H1 (cell line): Measurements from ENCODE around the gene CBL. TPM values are rescaled to one million over a fixed set of nuclear protein-coding genes. Genes with fewer than 3 reads are reported as not detected.

Source experiments
- CBX8 ChIP-seq: fragments of 300-800, 300-1000 bp; sonication (generic); IDR thresholded peaks from 2 replicates; pipeline ENCODE4 v1.7.1; 2016; ENCODE audit warnings: low read depth, low read length, borderline replicate concordance
- CHD1 ChIP-seq: IDR thresholded peaks from 2 replicates; pipeline ENCODE4 v1.6.1; 2012; ENCODE audit warnings: low read depth, low read length, improper control_type of control experiment
- FOSL1 ChIP-seq: IDR thresholded peaks from 2 replicates; pipeline ENCODE4 v1.6.1; 2011; ENCODE audit warnings: mild to moderate bottlenecking, low read depth, low read length, moderate library complexity; ENCODE audit not compliant: insufficient read depth
- JUN ChIP-seq: IDR thresholded peaks from 2 replicates; pipeline ENCODE4 v1.6.1; 2011; ENCODE audit warnings: low read depth, mild to moderate bottlenecking, improper control_type of control experiment, low read length
- RNF2 ChIP-seq: fragments of 200-900, 300-1000 bp; sonication (generic); IDR thresholded peaks from 2 replicates; pipeline ENCODE4 v1.7.1; 2016; ENCODE audit warnings: borderline replicate concordance, low read depth, mild to moderate bottlenecking, antibody characterized with exemption, low read length; ENCODE audit not compliant: poor library complexity, severe bottlenecking; ENCODE audit errors: missing control alignments
- SIN3A ChIP-seq, 2 experiments: IDR thresholded peaks in 1 of 2; conservative IDR thresholded peaks in 1 of 2; 2 replicates each; pipeline ENCODE4 v1.6.1; 2011 to 2012; ENCODE audit warnings: low read length in 2 of 2, improper control_type of control experiment in 1 of 2, low read depth in 1 of 2, mild to moderate bottlenecking in 1 of 2
- SP4 ChIP-seq: IDR thresholded peaks from 2 replicates; pipeline ENCODE4 v1.6.1; 2012; ENCODE audit warnings: low read length, inconsistent platforms
- TBP ChIP-seq: IDR thresholded peaks from 2 replicates; pipeline ENCODE4 v1.6.1; 2011; ENCODE audit warnings: low read depth, low read length, improper control_type of control experiment
- TCF12 ChIP-seq: IDR thresholded peaks from 2 replicates; pipeline ENCODE4 v1.6.1; 2011; ENCODE audit warnings: low read depth, mild to moderate bottlenecking, low read length
- YY1 ChIP-seq: IDR thresholded peaks from 2 replicates; pipeline ENCODE4 v1.6.1; 2011; ENCODE audit warnings: low read depth, mild to moderate bottlenecking, low read length
- polyA plus RNA-seq, 7 experiments: library from polyadenylated mRNA; depleted of rRNA in 3 of 7; stranded (reverse) in 5 of 7; unstranded in 2 of 7; fragments of >200 nt in 5 of 7; fragments of 200-250 nt in 2 of 7; gene quantifications; 1 replicate in 5 of 7; 2 replicates in 1 of 7; 4 replicates in 1 of 7; pipeline versions ENCODE4 v1.2.1 to v1.2.3, GENCODE V29; 2011 to 2013; ENCODE audit warnings: missing spikeins in 2 of 7, mixed read lengths in 2 of 7
- total RNA-seq: library from RNA; stranded (reverse); fragmentation: NEBNext Ultra II Directional; extraction: Animal tissue kit (Norgen Biotek cat#: 25700); gene quantifications from 2 replicates; pipeline ENCODE4 v1.2.1, GENCODE V29; 2021

The CBL gene
- total and polyA plus RNA-seq, 2 of the 8 experiments (the other 6 are each of a cell fraction or from before 2014, with no cell fraction given): 23.1 to 57.8 TPM

- TF ChIP-seq RNF2: no peak
- peak; percentile 12; the same call in 1 of the 2 replicates for TF ChIP-seq TCF12
- TF ChIP-seq TBP: peak; percentile 5; the same call in 1 of the 2 replicates
- TF ChIP-seq CHD1: no peak
- TF ChIP-seq SP4: no peak
- TF ChIP-seq YY1: peak; percentile 89
- no peak for TF ChIP-seq JUN
- no peak for TF ChIP-seq FOSL1
- no peak for TF ChIP-seq CBX8
- TF ChIP-seq SIN3A (conservative IDR thresholded peaks at IDR 0.05 in 1 of 2, IDR thresholded peaks at IDR 0.05 in 1 of 2; ENCODE audit: low read depth in 1 of 2, low read length in 2 of 2): peak in 1 of 2 experiments; percentile 55; a peak in 1 of 4 replicates
- TF ChIP-seq, all 59 proteins: peak for 25
Measured at GRCh38 chr11:119168471-119169281, 37.5 kb upstream of the CBL start, which contains the start of gene NLRX1 (continued).
